NOMO-1 (cell line): ENCODE data around the gene PLA2R1.

ENCODE experiments used
- DNase-seq, 2 experiments: peaks; one replicate each; lab custom pipeline; 2025; ENCODE audit not compliant: unreplicated experiment in 2 of 2; lab: John Stamatoyannopoulos, UW

Gene PLA2R1

GRCh38 chr2:159897720-159898119 is 164.7 kb downstream of the PLA2R1 start:
- no peak for DNase-seq

GRCh38 chr2:159897081-159897480 is 165.3 kb downstream of the PLA2R1 start:
- DNase-seq = no peak

GRCh38 chr2:159895258-159896065 is 167.0 kb downstream of the PLA2R1 start:
- DNase-seq = no peak

- DNase-seq = no peak
These were observed 168.1 kb downstream of the PLA2R1 start for GRCh38 chr2:159894145-159894838.

GRCh38 chr2:159892990-159893810 is 169.2 kb downstream of the PLA2R1 start:
- no peak for DNase-seq

- DNase-seq = no peak
These were observed 170.3 kb downstream of the PLA2R1 start for GRCh38 chr2:159891917-159892730.

- no peak for DNase-seq
These were observed 171.2 kb downstream of the PLA2R1 start for GRCh38 chr2:159891267-159891588.

GRCh38 chr2:159890551-159891266 is 171.7 kb downstream of the PLA2R1 start:
- DNase-seq = no peak

- no peak for DNase-seq
These were observed 180.2 kb downstream of the PLA2R1 start for GRCh38 chr2:159882130-159882745.
